ENCODE results near the gene CNTN5.
A peak's percentile ranks its signal among the peaks of the same experiment; 100 is the strongest.

CNTN5 gene

DNA sequence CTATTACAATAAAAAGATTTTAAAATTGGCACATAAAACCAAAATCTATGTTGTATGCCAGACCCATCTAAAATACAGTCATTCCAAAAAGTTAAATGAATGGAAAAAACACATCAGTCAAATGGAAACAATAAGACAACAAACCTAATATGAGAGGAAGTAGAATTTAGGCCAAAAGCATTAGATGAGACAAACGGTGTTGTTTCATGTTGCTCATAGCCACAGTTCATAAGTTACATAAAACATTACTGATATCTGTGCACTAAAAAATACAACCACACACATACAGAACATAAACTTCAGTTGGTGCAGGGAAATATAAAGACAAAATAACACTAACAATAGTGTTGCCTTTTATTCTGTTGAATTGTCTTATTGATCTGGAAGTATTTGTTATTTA, 661.9 kb downstream of the CNTN5 start:
- Histone ChIP-seq H3K27ac (no peak overlapping the region), H3K27me3 (replicated peaks) (no peaks in the 10 kb centered on the region), H3K36me3 (replicated peaks) (no peaks in the 10 kb centered on the region), H3K4me3 (ENCODE audit: low read depth, low read length) (no peak overlapping the region)
- in situ Hi-C loops (cut with HindIII; ENCODE audit: low pct_ligation_motif_present, low sequenced_read_pairs): no loop called here
- no peak for DNase-seq
- TF ChIP-seq, protein P1, sequence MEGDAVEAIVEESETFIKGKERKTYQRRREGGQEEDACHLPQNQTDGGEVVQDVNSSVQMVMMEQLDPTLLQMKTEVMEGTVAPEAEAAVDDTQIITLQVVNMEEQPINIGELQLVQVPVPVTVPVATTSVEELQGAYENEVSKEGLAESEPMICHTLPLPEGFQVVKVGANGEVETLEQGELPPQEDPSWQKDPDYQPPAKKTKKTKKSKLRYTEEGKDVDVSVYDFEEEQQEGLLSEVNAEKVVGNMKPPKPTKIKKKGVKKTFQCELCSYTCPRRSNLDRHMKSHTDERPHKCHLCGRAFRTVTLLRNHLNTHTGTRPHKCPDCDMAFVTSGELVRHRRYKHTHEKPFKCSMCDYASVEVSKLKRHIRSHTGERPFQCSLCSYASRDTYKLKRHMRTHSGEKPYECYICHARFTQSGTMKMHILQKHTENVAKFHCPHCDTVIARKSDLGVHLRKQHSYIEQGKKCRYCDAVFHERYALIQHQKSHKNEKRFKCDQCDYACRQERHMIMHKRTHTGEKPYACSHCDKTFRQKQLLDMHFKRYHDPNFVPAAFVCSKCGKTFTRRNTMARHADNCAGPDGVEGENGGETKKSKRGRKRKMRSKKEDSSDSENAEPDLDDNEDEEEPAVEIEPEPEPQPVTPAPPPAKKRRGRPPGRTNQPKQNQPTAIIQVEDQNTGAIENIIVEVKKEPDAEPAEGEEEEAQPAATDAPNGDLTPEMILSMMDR (IDR thresholded peaks at IDR 0.05; ENCODE audit: low read depth, low read length, missing control alignments): no peak

DNA sequence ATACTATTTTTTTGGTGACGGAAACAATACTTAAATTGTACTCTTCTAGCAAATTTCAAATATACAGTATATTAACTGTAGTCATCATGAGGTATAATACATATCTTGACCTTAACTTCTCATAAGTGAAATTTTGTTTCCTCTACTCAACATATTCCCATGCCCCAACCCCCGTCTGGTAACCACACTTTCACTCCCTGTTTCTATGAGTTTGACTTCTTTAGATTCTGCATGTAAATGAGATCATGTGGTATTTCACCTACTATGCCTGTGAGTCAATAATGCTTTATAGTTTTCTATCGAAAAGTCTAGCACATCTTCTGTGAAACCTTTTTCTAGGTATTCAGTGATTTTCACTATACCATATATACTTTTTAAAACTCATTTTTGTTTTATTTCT, 663.2 kb downstream of the CNTN5 start:
- H3K27me3 ChIP-seq (replicated peaks): no peaks in the 10 kb centered on the region
- TF ChIP-seq, protein P1 (IDR thresholded peaks at IDR 0.05; ENCODE audit: low read depth, low read length, missing control alignments): no peak
- no peak for DNase-seq
- no peak overlapping the region for H3K27ac ChIP-seq
- in situ Hi-C loops (cut with HindIII; ENCODE audit: low pct_ligation_motif_present, low sequenced_read_pairs): no loop called here
- H3K36me3 ChIP-seq (replicated peaks): no peaks in the 10 kb centered on the region
- H3K4me3 ChIP-seq (ENCODE audit: low read depth, low read length): no peak overlapping the region

DNA sequence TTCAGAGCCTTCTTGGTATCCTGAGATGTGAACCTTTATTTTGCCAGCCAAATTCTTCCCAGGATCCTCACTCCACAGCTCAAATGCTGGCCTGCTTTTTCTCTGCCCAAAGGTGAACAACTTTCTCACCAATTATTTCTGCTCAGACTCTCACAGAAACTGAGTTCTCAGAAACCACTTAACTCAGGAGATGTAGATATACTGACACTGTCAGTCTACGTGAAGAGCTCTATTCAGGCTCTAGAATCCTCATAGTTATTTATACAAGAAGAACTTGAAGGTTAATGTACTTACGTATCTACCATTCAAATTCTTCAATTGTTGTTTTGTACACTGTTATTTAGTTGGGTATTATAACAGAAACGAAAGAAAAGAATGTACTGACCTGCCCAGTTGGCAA, 666.1 kb downstream of the CNTN5 start:
- TF ChIP-seq, protein P1 (IDR thresholded peaks at IDR 0.05; ENCODE audit: low read depth, low read length, missing control alignments): no peak
- Histone ChIP-seq H3K36me3 (replicated peaks) (no peaks in the 10 kb centered on the region), H3K27ac (no peak overlapping the region), H3K27me3 (replicated peaks) (no peaks in the 10 kb centered on the region), H3K4me3 (ENCODE audit: low read depth, low read length) (no peak overlapping the region)
- DNase-seq: no peak
- in situ Hi-C loops (cut with HindIII; ENCODE audit: low pct_ligation_motif_present, low sequenced_read_pairs): no loop called here

DNA sequence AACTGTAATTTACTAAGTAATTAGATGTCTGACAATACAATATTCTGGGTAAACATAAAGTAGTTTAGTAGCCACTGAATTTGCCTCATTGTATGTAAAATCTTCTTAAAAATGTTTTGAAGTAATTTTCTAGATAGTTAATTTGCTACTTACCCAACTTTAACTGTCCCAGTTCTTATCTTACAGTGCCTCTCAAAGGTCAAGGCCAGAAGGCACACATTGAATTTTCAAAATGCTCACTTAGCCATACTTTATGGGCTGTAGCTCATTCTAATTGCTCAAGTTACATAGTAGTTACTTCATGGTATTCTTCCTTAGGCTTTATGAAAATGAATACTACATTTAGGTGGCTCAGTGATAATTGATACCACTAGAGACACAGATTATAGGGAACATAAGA, 666.6 kb downstream of the CNTN5 start:
- no peak overlapping the region for H3K4me3 ChIP-seq (ENCODE audit: low read depth, low read length)
- no peak overlapping the region for H3K27ac ChIP-seq
- H3K27me3 ChIP-seq (replicated peaks): no peaks in the 10 kb centered on the region
- no peaks in the 10 kb centered on the region for H3K36me3 ChIP-seq (replicated peaks)
- TF ChIP-seq, protein P1 (IDR thresholded peaks at IDR 0.05; ENCODE audit: low read depth, low read length, missing control alignments): no peak
- no peak for DNase-seq
- in situ Hi-C loops (cut with HindIII; ENCODE audit: low pct_ligation_motif_present, low sequenced_read_pairs): no loop called here

GRCh38 chr11:99693941-99694492, 673.3 kb downstream of the CNTN5 start:
- peak; percentile 80 for DNase-seq
- Histone ChIP-seq H3K4me3 (ENCODE audit: low read depth, low read length) (peak overlapping the region; percentile 24), H3K27me3 (replicated peaks) (no peaks in the 10 kb centered on the region), H3K27ac (peak overlapping the region; percentile 77), H3K36me3 (replicated peaks) (no peaks in the 10 kb centered on the region)
- in situ Hi-C loops (cut with HindIII; ENCODE audit: low pct_ligation_motif_present, low sequenced_read_pairs): no loop called here
- TF ChIP-seq, protein P1 (IDR thresholded peaks at IDR 0.05; ENCODE audit: low read depth, low read length, missing control alignments): no peak

- Histone ChIP-seq H3K4me3 (ENCODE audit: low read depth, low read length) (no peak overlapping the region), H3K27me3 (replicated peaks) (no peaks in the 10 kb centered on the region), H3K36me3 (replicated peaks) (no peaks in the 10 kb centered on the region), H3K27ac (no peak overlapping the region)
- DNase-seq: no peak
- TF ChIP-seq, protein P1 (IDR thresholded peaks at IDR 0.05; ENCODE audit: low read depth, low read length, missing control alignments): no peak
- in situ Hi-C loops (cut with HindIII; ENCODE audit: low pct_ligation_motif_present, low sequenced_read_pairs): no loop called here
Measured at GRCh38 chr11:99695106-99695505, 674.4 kb downstream of the CNTN5 start.
